Lower leg skin (tissue), 3 donors: ENCODE results near the gene OR3A2.

Experiments used
- CTCF ChIP-seq, 3 donors: fragments of 450-650 bp; IDR thresholded peaks; one replicate each; pipeline ENCODE4 v1.5.1; 2016; ENCODE audit warnings: antibody characterized with exemption in 3 of 3, mild to moderate bottlenecking in 3 of 3, moderate library complexity in 2 of 3
- POLR2A ChIP-seq, 2 donors: fragments of 450-650 bp; IDR thresholded peaks; one replicate each; pipeline ENCODE4 v1.6.1; 2016 to 2017; ENCODE audit warnings: antibody characterized with exemption in 2 of 2, mild to moderate bottlenecking in 1 of 2, moderate library complexity in 1 of 2

GRCh38 chr17:3256575-3256974, 129.5 kb downstream of the OR3A2 start:
- TF ChIP-seq CTCF (IDR thresholded peaks at IDR 0.05) (no peak), POLR2A (IDR thresholded peaks at IDR 0.05) (no peak)
